ENCODE data around the gene FOXO6.

Gene FOXO6

DNA sequence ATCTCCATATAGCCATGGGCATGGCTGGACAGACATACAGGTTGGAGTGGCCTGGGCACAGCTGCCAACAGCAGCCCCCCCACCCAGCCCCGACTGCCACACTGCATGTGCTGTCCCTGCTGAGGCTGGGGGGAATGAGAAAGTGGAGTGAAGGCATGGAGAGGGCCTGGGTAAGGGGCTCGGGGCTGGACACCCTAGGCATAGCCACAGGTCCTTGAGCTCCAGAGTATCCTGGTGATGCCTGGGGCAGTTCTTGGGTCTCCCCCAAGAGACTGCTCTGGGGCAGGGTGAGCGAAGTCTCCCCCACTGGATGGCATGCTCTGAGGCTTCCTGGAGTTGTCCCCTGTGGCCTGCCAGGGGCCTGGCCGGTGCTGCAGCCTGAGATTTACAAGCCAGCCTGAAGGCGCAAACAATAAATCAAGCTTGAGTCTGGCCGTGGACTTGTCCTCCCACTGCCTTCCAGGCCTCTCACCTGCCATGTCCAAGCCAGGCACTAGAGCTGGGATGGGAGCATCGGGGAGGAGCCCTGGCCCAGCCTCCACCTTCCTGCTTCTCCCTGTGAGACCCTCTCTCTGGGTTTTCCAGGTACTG, 53.6 kb downstream of the FOXO6 start:
- H3K4me3 ChIP-seq (ENCODE audit: low read depth in 1 of 2, low read length in 2 of 2) = no peak overlapping the region
- H3K36me3 ChIP-seq (ENCODE audit: control insufficient read depth in 1 of 2, insufficient read depth in 2 of 2, low read length in 2 of 2) = no peaks in the 10 kb centered on the region
- peaks cover 2% of the 10 kb centered on the region for H3K27me3 ChIP-seq (ENCODE audit: low read depth, low read length)
- H3K9me3 ChIP-seq (ENCODE audit: control insufficient read depth in 1 of 2, low read length in 2 of 2) = peaks cover 0 to under 1% of the 10 kb centered on the region in 2 donors
- no peaks in the 10 kb centered on the region for H3K4me1 ChIP-seq (ENCODE audit: control insufficient read depth in 1 of 2, insufficient read depth in 2 of 2, low read length in 2 of 2)
- no peak overlapping the region for H3K27ac ChIP-seq (ENCODE audit: low read length)

DNA sequence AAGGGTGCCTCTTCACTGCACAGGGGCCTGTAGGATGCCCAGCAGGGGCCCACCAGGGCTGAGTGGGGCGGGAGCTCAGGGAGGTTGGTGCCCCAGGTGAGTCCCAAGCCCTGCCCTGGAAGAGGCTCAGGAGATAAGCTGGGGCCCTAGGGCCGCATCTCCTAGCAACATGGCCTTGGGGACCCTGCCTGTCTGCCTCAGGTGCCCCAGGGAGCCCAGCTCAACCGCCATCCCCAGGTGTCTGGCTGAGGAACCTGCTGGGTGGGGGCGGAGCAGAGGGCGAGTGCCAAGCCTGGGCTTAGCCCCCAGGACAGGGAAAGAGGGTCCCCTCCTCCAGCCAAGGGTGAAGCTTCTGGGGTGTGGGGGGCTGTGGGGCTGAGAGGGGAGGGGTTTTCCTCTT, 54.8 kb downstream of the FOXO6 start:
- H3K36me3 ChIP-seq (ENCODE audit: control insufficient read depth in 1 of 2, insufficient read depth in 2 of 2, low read length in 2 of 2) = no peaks in the 10 kb centered on the region
- no peak overlapping the region for H3K4me3 ChIP-seq (ENCODE audit: low read depth in 1 of 2, low read length in 2 of 2)
- H3K27ac ChIP-seq (ENCODE audit: low read length) = no peak overlapping the region
- no peaks in the 10 kb centered on the region for H3K27me3 ChIP-seq (ENCODE audit: low read depth, low read length)
- no peaks in the 10 kb centered on the region for H3K9me3 ChIP-seq (ENCODE audit: control insufficient read depth in 1 of 2, low read length in 2 of 2)
- H3K4me1 ChIP-seq (ENCODE audit: control insufficient read depth in 1 of 2, insufficient read depth in 2 of 2, low read length in 2 of 2) = no peaks in the 10 kb centered on the region

DNA sequence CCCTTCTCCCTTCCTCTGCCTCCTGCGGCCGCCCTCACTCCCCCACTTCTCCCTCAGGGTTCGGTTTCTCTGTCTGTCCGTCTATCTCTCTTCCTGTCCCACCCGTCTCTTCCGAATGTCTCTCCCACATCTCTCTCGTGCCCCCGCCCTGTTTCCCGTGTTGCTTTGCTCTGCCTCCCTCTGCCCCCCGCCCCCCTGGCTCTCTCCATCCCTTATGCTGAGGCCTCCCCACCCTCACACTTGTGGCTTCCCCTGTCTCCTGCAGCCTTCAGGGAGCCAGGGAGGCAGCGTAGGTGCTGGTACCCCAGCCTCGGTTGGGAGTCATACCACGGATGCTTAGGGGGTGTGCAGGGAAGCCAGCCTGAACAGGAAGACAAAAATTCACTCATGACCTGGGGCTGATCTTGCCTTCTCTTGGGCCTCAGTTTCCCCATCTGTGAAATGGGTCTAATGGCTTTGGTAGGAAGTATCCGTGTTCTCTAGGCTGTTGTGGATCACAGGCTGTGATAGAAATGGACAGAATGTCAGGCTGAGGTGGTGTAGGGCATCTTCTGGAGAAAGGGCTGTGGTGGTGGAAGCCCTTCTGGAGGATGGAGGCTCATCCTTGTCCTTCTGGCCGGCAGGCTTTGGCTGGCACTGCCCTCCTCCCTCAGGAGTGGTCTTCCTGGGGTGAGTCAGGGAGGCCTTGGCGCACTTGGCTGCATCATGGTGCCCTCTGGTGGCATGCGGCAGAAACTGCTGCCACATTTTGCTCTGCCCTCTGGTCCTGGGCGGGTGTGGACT, 55.5 kb downstream of the FOXO6 start:
- no peaks in the 10 kb centered on the region for H3K27me3 ChIP-seq (ENCODE audit: low read depth, low read length)
- no peaks in the 10 kb centered on the region for H3K9me3 ChIP-seq (ENCODE audit: control insufficient read depth in 1 of 2, low read length in 2 of 2)
- H3K36me3 ChIP-seq (ENCODE audit: control insufficient read depth in 1 of 2, insufficient read depth in 2 of 2, low read length in 2 of 2) = no peaks in the 10 kb centered on the region
- no peak overlapping the region for H3K4me3 ChIP-seq (ENCODE audit: low read depth in 1 of 2, low read length in 2 of 2)
- H3K4me1 ChIP-seq (ENCODE audit: control insufficient read depth in 1 of 2, insufficient read depth in 2 of 2, low read length in 2 of 2) = no peaks in the 10 kb centered on the region
- no peak overlapping the region for H3K27ac ChIP-seq (ENCODE audit: low read length)

DNA sequence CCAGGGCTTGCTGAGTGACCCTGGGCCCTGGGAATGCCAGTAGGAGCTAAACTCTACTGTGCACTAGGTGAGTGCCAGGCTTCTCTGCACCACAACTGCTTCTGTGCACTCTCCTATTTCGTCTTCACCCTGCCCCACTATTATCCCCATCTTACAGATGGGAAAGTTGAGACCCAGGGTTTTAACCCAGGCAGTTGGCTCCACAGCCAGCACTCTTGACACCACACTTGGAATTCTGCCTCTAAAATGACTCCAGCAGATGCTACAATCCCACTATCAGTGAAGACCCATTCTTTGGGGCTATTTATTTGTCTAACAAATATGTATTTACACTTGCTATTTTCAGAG, 56.1 kb downstream of the FOXO6 start:
- no peak overlapping the region for H3K4me3 ChIP-seq (ENCODE audit: low read depth in 1 of 2, low read length in 2 of 2)
- no peaks in the 10 kb centered on the region for H3K4me1 ChIP-seq (ENCODE audit: control insufficient read depth in 1 of 2, insufficient read depth in 2 of 2, low read length in 2 of 2)
- no peaks in the 10 kb centered on the region for H3K9me3 ChIP-seq (ENCODE audit: control insufficient read depth in 1 of 2, low read length in 2 of 2)
- no peaks in the 10 kb centered on the region for H3K27me3 ChIP-seq (ENCODE audit: low read depth, low read length)
- H3K27ac ChIP-seq (ENCODE audit: low read length) = no peak overlapping the region
- H3K36me3 ChIP-seq (ENCODE audit: control insufficient read depth in 1 of 2, insufficient read depth in 2 of 2, low read length in 2 of 2) = no peaks in the 10 kb centered on the region

DNA sequence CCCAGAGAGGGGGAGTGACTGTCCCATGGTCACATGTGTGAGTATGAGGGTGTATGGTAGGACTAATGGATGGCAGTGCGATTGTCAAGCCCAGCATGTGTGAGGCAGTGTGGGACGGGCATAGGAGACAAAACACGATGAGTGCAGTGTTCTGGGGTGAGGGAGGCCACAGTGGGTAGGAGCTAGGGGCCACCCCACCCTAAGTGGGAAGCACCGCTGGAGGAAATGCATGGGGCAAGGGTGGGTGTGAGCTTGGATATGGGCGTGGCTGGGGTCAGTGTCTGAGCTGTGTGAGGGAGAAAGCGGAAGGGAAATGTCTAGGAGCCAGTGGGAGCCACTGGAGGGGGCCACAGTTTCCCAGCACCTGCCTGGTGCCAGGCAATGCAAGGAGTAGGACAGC, 56.5 kb downstream of the FOXO6 start:
- Histone ChIP-seq H3K4me1 (ENCODE audit: control insufficient read depth in 1 of 2, insufficient read depth in 2 of 2, low read length in 2 of 2) (no peaks in the 10 kb centered on the region), H3K4me3 (ENCODE audit: low read depth in 1 of 2, low read length in 2 of 2) (no peak overlapping the region), H3K27ac (ENCODE audit: low read length) (no peak overlapping the region), H3K27me3 (ENCODE audit: low read depth, low read length) (no peaks in the 10 kb centered on the region), H3K9me3 (ENCODE audit: control insufficient read depth in 1 of 2, low read length in 2 of 2) (no peaks in the 10 kb centered on the region), H3K36me3 (ENCODE audit: control insufficient read depth in 1 of 2, insufficient read depth in 2 of 2, low read length in 2 of 2) (no peaks in the 10 kb centered on the region)

DNA sequence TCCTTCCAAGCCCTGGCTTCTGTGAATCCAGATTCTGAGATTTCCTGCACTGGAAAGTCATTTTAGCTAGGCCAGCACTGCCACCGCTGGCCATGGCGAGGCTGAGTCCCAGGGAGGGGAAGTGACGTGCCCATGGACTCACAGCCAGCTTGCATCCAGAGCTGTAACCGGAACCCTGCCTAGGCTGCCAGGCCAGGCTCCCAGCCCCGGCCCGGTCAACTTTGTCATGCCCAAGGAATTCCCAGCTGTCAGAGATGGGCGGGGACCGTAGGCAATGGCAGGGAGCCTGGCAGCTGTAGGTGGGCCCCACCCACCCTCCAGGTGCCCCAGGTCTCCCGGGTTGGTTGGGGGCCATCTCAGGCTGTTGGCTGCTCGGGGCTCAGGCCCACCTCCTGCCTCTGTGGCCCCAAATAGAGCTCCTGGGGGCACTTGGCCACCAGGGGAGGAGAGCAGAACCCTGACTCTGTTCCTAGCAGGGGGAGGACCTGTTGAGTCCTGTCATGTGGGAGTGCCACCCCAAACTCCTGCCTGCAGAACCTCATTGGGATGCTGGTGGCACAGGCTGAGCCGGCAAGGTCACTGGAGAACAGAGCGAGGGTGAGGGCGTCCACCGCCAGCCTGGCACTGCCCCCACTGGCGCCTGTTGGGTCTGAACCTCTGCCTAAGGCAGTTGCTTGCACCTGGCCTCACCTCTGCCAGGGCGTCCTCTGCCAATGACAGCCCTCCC, 57.8 kb downstream of the FOXO6 start:
- no peak overlapping the region for H3K4me3 ChIP-seq (ENCODE audit: low read depth in 1 of 2, low read length in 2 of 2)
- H3K9me3 ChIP-seq (ENCODE audit: control insufficient read depth in 1 of 2, low read length in 2 of 2) = no peaks in the 10 kb centered on the region
- no peaks in the 10 kb centered on the region for H3K4me1 ChIP-seq (ENCODE audit: control insufficient read depth in 1 of 2, insufficient read depth in 2 of 2, low read length in 2 of 2)
- no peaks in the 10 kb centered on the region for H3K27me3 ChIP-seq (ENCODE audit: low read depth, low read length)
- H3K27ac ChIP-seq (ENCODE audit: low read length) = no peak overlapping the region
- H3K36me3 ChIP-seq (ENCODE audit: control insufficient read depth in 1 of 2, insufficient read depth in 2 of 2, low read length in 2 of 2) = no peaks in the 10 kb centered on the region

DNA sequence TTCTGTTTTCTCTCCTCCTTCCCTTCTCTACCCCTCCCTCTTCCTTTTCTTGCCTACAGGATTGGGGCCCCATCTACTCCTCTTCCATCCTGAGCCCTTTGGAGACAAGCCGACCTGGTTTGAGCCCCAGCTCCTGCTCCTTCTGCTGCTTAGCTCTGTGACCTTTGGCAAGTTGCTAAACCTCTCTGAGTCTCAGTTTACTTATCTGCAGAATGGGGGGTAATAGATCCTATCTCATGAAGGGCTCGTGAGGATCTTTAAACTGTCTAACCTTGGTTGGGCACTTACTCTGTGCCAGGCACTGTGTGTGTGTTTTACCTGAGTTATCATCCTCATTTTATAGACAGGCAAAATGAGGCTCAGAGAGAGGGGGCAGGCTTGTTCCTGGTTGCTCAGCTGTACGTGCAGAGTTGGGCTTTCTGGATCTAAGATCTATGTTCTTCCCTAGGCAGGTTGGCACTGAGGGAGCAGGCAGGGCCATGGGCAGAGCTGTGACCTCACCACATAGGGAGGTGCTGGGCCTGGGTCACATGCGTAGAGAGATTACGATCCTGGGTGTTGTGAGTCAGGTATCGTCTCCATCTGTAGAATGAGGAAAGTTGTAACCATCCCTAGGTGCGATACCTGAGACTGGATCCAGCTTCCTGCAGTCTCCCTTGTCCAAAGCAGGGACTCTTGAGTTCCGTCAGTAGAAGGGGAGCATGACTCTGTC, 58.5 kb downstream of the FOXO6 start:
- no peak overlapping the region for H3K27ac ChIP-seq (ENCODE audit: low read length)
- no peaks in the 10 kb centered on the region for H3K36me3 ChIP-seq (ENCODE audit: control insufficient read depth in 1 of 2, insufficient read depth in 2 of 2, low read length in 2 of 2)
- H3K4me1 ChIP-seq (ENCODE audit: control insufficient read depth in 1 of 2, insufficient read depth in 2 of 2, low read length in 2 of 2) = no peaks in the 10 kb centered on the region

DNA sequence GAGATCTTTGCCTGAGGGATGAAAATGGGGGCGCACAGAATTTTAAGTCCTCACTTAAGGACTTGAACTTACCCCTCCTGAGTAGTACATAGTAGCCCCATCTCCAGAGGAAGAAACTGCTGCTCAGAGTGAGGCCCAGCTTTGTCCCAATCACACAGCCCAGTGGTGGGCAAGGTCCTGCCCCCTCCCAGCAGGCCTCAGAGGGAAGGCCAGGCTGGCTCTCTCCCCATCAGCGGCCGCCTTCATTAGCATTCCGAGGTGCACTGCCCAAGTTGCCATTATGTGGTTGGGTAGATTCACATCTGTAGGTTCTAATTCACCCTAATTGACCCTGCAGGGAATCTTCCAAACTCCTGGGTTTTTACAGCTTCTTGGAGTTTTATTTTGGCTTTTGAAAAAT, 59.1 kb downstream of the FOXO6 start:
- Histone ChIP-seq H3K27me3 (ENCODE audit: low read depth, low read length) (no peaks in the 10 kb centered on the region), H3K36me3 (ENCODE audit: control insufficient read depth in 1 of 2, insufficient read depth in 2 of 2, low read length in 2 of 2) (no peaks in the 10 kb centered on the region), H3K4me3 (ENCODE audit: low read depth in 1 of 2, low read length in 2 of 2) (no peak overlapping the region), H3K4me1 (ENCODE audit: control insufficient read depth in 1 of 2, insufficient read depth in 2 of 2, low read length in 2 of 2) (no peaks in the 10 kb centered on the region), H3K27ac (ENCODE audit: low read length) (no peak overlapping the region), H3K9me3 (ENCODE audit: control insufficient read depth in 1 of 2, low read length in 2 of 2) (no peaks in the 10 kb centered on the region)

More for the DNA sequence above, 58.5 kb downstream of the FOXO6 start:
- Histone ChIP-seq H3K9me3 (ENCODE audit: control insufficient read depth in 1 of 2, low read length in 2 of 2) (no peaks in the 10 kb centered on the region), H3K4me3 (ENCODE audit: low read depth in 1 of 2, low read length in 2 of 2) (no peak overlapping the region), H3K27me3 (ENCODE audit: low read depth, low read length) (no peaks in the 10 kb centered on the region)

DNA sequence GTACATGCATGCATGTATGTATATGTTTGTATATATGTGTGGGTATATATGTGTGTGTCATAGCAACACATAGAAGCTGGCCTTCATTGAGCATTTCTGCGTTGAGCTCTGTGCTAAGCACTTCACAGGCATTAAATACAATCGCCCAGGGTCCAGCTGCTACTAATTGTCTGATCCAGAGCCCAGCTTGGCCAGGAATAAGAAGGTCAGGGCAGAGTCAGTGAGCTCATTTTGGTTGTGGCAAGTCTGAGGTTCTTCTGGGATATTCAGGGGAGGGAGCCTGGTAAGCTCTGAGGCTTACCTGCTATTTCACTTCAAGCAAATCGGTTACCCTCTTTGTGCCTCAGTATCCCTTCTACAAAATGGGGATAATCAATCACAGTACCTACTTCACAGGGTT, 59.6 kb downstream of the FOXO6 start:
- H3K27ac ChIP-seq (ENCODE audit: low read length) = no peak overlapping the region
- no peaks in the 10 kb centered on the region for H3K4me1 ChIP-seq (ENCODE audit: control insufficient read depth in 1 of 2, insufficient read depth in 2 of 2, low read length in 2 of 2)
- no peak overlapping the region for H3K4me3 ChIP-seq (ENCODE audit: low read depth in 1 of 2, low read length in 2 of 2)
- H3K9me3 ChIP-seq (ENCODE audit: control insufficient read depth in 1 of 2, low read length in 2 of 2) = no peaks in the 10 kb centered on the region
- H3K36me3 ChIP-seq (ENCODE audit: control insufficient read depth in 1 of 2, insufficient read depth in 2 of 2, low read length in 2 of 2) = no peaks in the 10 kb centered on the region
- no peaks in the 10 kb centered on the region for H3K27me3 ChIP-seq (ENCODE audit: low read depth, low read length)

DNA sequence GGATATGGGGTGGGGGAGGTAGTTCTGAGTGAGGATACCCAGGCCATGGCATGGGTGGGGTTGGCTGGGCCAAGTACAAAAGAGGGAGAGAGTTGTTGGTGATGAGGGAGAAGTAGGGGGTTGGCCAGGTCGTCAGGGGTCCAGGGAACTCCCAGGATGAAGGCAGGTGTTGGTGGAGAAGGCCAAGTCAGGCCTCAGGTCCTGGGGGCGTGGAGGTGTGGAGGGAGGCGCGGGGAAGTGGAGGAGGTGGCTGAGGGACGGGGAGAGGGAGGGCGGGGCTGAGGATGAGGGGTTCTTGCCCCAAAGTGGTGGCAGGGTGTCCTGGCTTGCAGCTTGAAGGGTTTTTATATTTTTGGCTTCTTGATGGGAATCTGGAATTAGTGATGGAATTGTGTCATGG, 61.1 kb downstream of the FOXO6 start:
- H3K4me1 ChIP-seq (ENCODE audit: control insufficient read depth in 1 of 2, insufficient read depth in 2 of 2, low read length in 2 of 2) = no peaks in the 10 kb centered on the region
- no peaks in the 10 kb centered on the region for H3K9me3 ChIP-seq (ENCODE audit: control insufficient read depth in 1 of 2, low read length in 2 of 2)
- H3K36me3 ChIP-seq (ENCODE audit: control insufficient read depth in 1 of 2, insufficient read depth in 2 of 2, low read length in 2 of 2) = no peaks in the 10 kb centered on the region
- H3K4me3 ChIP-seq (ENCODE audit: low read depth in 1 of 2, low read length in 2 of 2) = no peak overlapping the region
- H3K27ac ChIP-seq (ENCODE audit: low read length) = no peak overlapping the region
- no peaks in the 10 kb centered on the region for H3K27me3 ChIP-seq (ENCODE audit: low read depth, low read length)

DNA sequence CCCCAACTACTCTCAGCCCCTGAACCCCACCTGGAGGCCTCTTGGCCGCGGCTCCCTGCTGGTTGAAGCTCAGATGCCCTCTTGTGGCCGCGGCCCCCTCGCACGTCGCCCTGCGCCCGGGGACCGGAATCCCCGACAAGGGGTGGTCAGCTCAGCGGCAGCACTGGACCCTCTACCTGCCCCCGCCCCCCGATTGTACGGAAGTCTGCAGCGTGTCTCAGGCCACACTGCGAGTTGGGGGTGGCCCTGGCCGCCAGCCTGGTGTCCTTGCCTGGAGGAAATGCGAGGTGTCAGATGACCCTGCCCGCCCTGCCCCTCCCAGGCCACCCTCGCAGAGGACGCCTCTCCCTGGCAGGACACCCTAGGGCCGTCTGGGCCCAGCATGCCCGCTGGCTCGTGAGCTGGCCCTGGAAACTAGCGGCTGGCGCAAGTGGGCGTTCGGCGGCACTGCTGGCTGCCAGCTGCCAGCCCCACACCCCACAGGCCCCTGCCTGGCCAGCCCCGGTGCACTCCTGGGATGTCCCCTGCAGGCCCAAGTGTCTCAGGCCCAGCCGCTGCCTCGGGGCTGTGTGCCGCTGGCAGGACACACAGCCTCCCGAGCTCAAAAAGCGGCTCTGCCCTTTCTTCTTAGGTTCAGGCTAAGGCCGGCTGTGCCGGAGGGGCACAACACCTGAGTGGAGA, 62.4 kb downstream of the FOXO6 start:
- Histone ChIP-seq H3K27me3 (ENCODE audit: low read depth, low read length) (no peaks in the 10 kb centered on the region), H3K4me1 (ENCODE audit: control insufficient read depth in 1 of 2, insufficient read depth in 2 of 2, low read length in 2 of 2) (no peaks in the 10 kb centered on the region), H3K9me3 (ENCODE audit: control insufficient read depth in 1 of 2, low read length in 2 of 2) (no peaks in the 10 kb centered on the region), H3K36me3 (ENCODE audit: control insufficient read depth in 1 of 2, insufficient read depth in 2 of 2, low read length in 2 of 2) (no peaks in the 10 kb centered on the region), H3K27ac (ENCODE audit: low read length) (no peak overlapping the region), H3K4me3 (ENCODE audit: low read depth in 1 of 2, low read length in 2 of 2) (no peak overlapping the region)
